Measurements from ENCODE around the gene RALGAPA2.

Gene RALGAPA2

GRCh38 chr20:20491110-20491783 lies 221.2 kb downstream of the RALGAPA2 start:
- no peak for DNase-seq

- no peak for DNase-seq
Measured at GRCh38 chr20:20490673-20491072, 221.8 kb downstream of the RALGAPA2 start.

- no peak for DNase-seq
Measured at GRCh38 chr20:20489648-20490341, 222.6 kb downstream of the RALGAPA2 start.

- DNase-seq: no peak
Measured at GRCh38 chr20:20489054-20489453, 223.4 kb downstream of the RALGAPA2 start.

- DNase-seq: no peak
Measured at GRCh38 chr20:20488388-20488787, 224.1 kb downstream of the RALGAPA2 start.

GRCh38 chr20:20487811-20488210 lies 224.6 kb downstream of the RALGAPA2 start:
- DNase-seq: no peak

- no peak for DNase-seq
Measured at GRCh38 chr20:20483328-20483727, 229.1 kb downstream of the RALGAPA2 start.

- DNase-seq: no peak
Measured at GRCh38 chr20:20482453-20482852, 230.0 kb downstream of the RALGAPA2 start.

- DNase-seq: no peak
Measured at GRCh38 chr20:20480689-20481088, 231.8 kb downstream of the RALGAPA2 start.

- no peak for DNase-seq
Measured at GRCh38 chr20:20480126-20480525, 232.3 kb downstream of the RALGAPA2 start.

- no peak for DNase-seq
Measured at GRCh38 chr20:20477444-20478041, 234.9 kb downstream of the RALGAPA2 start.

- no peak for DNase-seq
Measured at GRCh38 chr20:20476504-20476903, 235.9 kb downstream of the RALGAPA2 start.

- no peak for DNase-seq
Measured at GRCh38 chr20:20473657-20474056, 238.8 kb downstream of the RALGAPA2 start.

GRCh38 chr20:20472684-20473274 lies 239.7 kb downstream of the RALGAPA2 start:
- DNase-seq: no peak

- no peak for DNase-seq
Measured at GRCh38 chr20:20466341-20466879, 246.0 kb downstream of the RALGAPA2 start.

- DNase-seq: no peak
Measured at GRCh38 chr20:20465252-20465651, 247.2 kb downstream of the RALGAPA2 start.

GRCh38 chr20:20463933-20464374 lies 248.5 kb downstream of the RALGAPA2 start:
- peak in 1 of 2 experiments; percentile 25 for DNase-seq

- peak in 1 of 2 experiments; percentile 53 for DNase-seq
Measured at GRCh38 chr20:20462185-20462584, 250.3 kb downstream of the RALGAPA2 start.

- DNase-seq: no peak
Measured at GRCh38 chr20:20461551-20461950, 250.9 kb downstream of the RALGAPA2 start.

GRCh38 chr20:20459726-20460125 lies 252.7 kb downstream of the RALGAPA2 start:
- DNase-seq: no peak

- DNase-seq: peak; percentile 79 to 91
Measured at GRCh38 chr20:20457392-20458126, 254.9 kb downstream of the RALGAPA2 start.

- DNase-seq: no peak
Measured at GRCh38 chr20:20456741-20457140, 255.7 kb downstream of the RALGAPA2 start.

GRCh38 chr20:20455926-20456325 lies 256.5 kb downstream of the RALGAPA2 start:
- no peak for DNase-seq

All from SHP77 (cell line).